Measurements from ENCODE around the gene DGKI.
"Not testable (repeated sequence)": the region's sequence is repeated elsewhere in the genome, so short reads cannot be mapped to it uniquely, and the experiment has no call there.

DGKI gene

GRCh38 chr7:137732168-137732567, 114.6 kb downstream of the DGKI start:
- no peak for DNase-seq

GRCh38 chr7:137731436-137731835, 115.3 kb downstream of the DGKI start:
- no peak for DNase-seq

- DNase-seq, result no peak
These were observed 118.3 kb downstream of the DGKI start for GRCh38 chr7:137728426-137728825.

- DNase-seq, result no peak
These were observed 119.4 kb downstream of the DGKI start for GRCh38 chr7:137727413-137727812.

GRCh38 chr7:137718355-137718754, 128.4 kb downstream of the DGKI start:
- DNase-seq, result no peak

GRCh38 chr7:137717811-137718271, 128.9 kb downstream of the DGKI start:
- DNase-seq, result no peak

GRCh38 chr7:137717045-137717444, 129.7 kb downstream of the DGKI start:
- DNase-seq, result no peak

- DNase-seq, result no peak
These were observed 130.7 kb downstream of the DGKI start for GRCh38 chr7:137716061-137716460.

GRCh38 chr7:137715533-137715932, 131.2 kb downstream of the DGKI start:
- DNase-seq, result no peak

- DNase-seq, result no peak
These were observed 131.7 kb downstream of the DGKI start for GRCh38 chr7:137715121-137715520.

- DNase-seq, result not testable (repeated sequence)
These were observed 140.4 kb downstream of the DGKI start for GRCh38 chr7:137706330-137706729.

GRCh38 chr7:137704723-137705122, 142.1 kb downstream of the DGKI start:
- no peak for DNase-seq

GRCh38 chr7:137703291-137704010, 143.3 kb downstream of the DGKI start:
- no peak for DNase-seq

- DNase-seq, result no peak
These were observed 149.8 kb downstream of the DGKI start for GRCh38 chr7:137696988-137697387.

- DNase-seq, result no peak
These were observed 150.4 kb downstream of the DGKI start for GRCh38 chr7:137696376-137696775.

- no peak for DNase-seq
These were observed 150.8 kb downstream of the DGKI start for GRCh38 chr7:137695942-137696341.

GRCh38 chr7:137695494-137695893, 151.3 kb downstream of the DGKI start:
- DNase-seq, result no peak

GRCh38 chr7:137694405-137694804, 152.4 kb downstream of the DGKI start:
- no peak for DNase-seq

GRCh38 chr7:137692399-137692798, 154.4 kb downstream of the DGKI start:
- DNase-seq, result no peak

- no peak for DNase-seq
These were observed 155.2 kb downstream of the DGKI start for GRCh38 chr7:137691566-137691965.

- no peak for DNase-seq
These were observed 156.1 kb downstream of the DGKI start for GRCh38 chr7:137690635-137691034.

GRCh38 chr7:137689761-137690160, 157.0 kb downstream of the DGKI start:
- no peak for DNase-seq

GRCh38 chr7:137687556-137688265, 159.1 kb downstream of the DGKI start:
- no peak for DNase-seq

GRCh38 chr7:137685433-137686164, 161.2 kb downstream of the DGKI start:
- no peak for DNase-seq

Measured in right forelimb (tissue), 1 donor.